Esophagus squamous epithelium (tissue), 5 donors: ENCODE data around the gene NGDN. TPM values are rescaled to one million over a fixed set of nuclear protein-coding genes. Genes with fewer than 3 reads are reported as not detected.

Experiments
- DNase-seq: peaks from one replicate; lab custom pipeline; 2025; lab: John Stamatoyannopoulos, UW
- H3K27ac ChIP-seq, 4 donors: fragments of 200-600 bp; sonication (generic); one replicate each; pipeline ENCODE4 v1.5.1; 2016 to 2019; ENCODE audit warnings: mild to moderate bottlenecking in 1 of 4
- H3K27me3 ChIP-seq, 4 donors: fragments of 200-600 bp; sonication (generic); 1 replicate in 3 of 4; 2 replicates in 1 of 4; pipeline versions ENCODE4 v1.5.1 to v1.6.0; 2017 to 2021; ENCODE audit warnings: antibody characterized with exemption in 1 of 4
- H3K36me3 ChIP-seq, 3 donors: fragments of 200-600 bp; sonication (generic); one replicate each; pipeline ENCODE4 v1.5.1; 2016 to 2019
- H3K4me1 ChIP-seq, 3 donors: fragments of 200-600 bp; sonication (generic); one replicate each; pipeline ENCODE4 v1.5.1; 2017 to 2019
- H3K4me3 ChIP-seq, 4 donors: fragments of 200-600 bp; sonication (generic); 1 replicate in 3 of 4; 2 replicates in 1 of 4; pipeline ENCODE4 v1.5.1; 2016 to 2019; ENCODE audit warnings: mild to moderate bottlenecking in 2 of 4, moderate library complexity in 1 of 4
- H3K9me3 ChIP-seq, 3 donors: fragments of 200-600 bp; sonication (generic); one replicate each; pipeline ENCODE4 v1.5.1; 2016 to 2019
- POLR2A ChIP-seq, 4 donors: fragments of 450-650 bp; IDR thresholded peaks; one replicate each; pipeline ENCODE4 v1.6.1; 2017; ENCODE audit warnings: antibody characterized with exemption in 4 of 4, mild to moderate bottlenecking in 4 of 4, moderate library complexity in 3 of 4
- WGBS, 2 donors: methylation state at CpG; one replicate each; pipeline ENCODE4 v1.1.5; 2018; 5-methylcytosine and 5-hydroxymethylcytosine counted together
- intact Hi-C: fragments of 100-400 bp; cut with DNase I; formaldehyde crosslinking; loops from one replicate; pipeline ENCODE4 v1.15.0; 2022
- total RNA-seq, 4 donors: library from RNA; depleted of rRNA; stranded (reverse); fragments of >200 nt; gene quantifications; one replicate each; pipeline ENCODE4 v1.1.0, GENCODE V29; 2016
- TF ChIP-seq, protein P1 (sequence below), 6 experiments: fragments of 450-650 bp in 4 of 6; fragments of 200-600 bp in 2 of 6; sonication (generic) in 2 of 6; IDR thresholded peaks; one replicate each; pipeline ENCODE4 v1.5.1; 2016 to 2019; ENCODE audit warnings: antibody characterized with exemption in 6 of 6, mild to moderate bottlenecking in 4 of 6, moderate library complexity in 4 of 6
- donor health status: DM: yes; HTN: yes; CAD: no.

Gene NGDN
- total RNA-seq, 4 donors from 2014 or later: 9.5 to 43.3 (median 35.3) TPM

- no peak for TF ChIP-seq POLR2A (IDR thresholded peaks at IDR 0.05)
- TF ChIP-seq, protein P1, sequence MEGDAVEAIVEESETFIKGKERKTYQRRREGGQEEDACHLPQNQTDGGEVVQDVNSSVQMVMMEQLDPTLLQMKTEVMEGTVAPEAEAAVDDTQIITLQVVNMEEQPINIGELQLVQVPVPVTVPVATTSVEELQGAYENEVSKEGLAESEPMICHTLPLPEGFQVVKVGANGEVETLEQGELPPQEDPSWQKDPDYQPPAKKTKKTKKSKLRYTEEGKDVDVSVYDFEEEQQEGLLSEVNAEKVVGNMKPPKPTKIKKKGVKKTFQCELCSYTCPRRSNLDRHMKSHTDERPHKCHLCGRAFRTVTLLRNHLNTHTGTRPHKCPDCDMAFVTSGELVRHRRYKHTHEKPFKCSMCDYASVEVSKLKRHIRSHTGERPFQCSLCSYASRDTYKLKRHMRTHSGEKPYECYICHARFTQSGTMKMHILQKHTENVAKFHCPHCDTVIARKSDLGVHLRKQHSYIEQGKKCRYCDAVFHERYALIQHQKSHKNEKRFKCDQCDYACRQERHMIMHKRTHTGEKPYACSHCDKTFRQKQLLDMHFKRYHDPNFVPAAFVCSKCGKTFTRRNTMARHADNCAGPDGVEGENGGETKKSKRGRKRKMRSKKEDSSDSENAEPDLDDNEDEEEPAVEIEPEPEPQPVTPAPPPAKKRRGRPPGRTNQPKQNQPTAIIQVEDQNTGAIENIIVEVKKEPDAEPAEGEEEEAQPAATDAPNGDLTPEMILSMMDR (IDR thresholded peaks at IDR 0.05): no peak
- intact Hi-C loops: no loop called here
Observed at GRCh38 chr14:23460960-23461359, 8.5 kb upstream of the NGDN start.

DNA sequence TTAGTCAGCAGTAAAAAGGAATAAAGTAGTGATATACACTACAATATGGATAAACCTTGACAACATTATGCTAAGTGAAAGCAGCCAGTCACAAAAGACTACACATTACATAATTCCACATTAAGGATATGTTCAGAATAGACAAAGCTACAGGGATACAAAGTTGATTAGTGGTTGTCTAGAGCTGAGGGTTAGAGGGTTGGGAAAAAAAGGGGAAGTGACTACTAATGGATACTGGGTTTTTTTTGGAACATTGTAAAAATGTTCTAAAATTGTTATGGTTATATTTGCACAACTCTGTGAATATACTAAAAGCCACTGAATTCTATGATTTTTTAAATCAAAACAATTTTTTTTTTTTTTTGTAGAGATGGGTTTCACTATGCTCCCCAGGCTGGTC is 4.8 kb upstream of the NGDN start:
- intact Hi-C loops: no loop called here
- H3K4me1 ChIP-seq: no peaks in the 10 kb centered on the region
- peaks cover 0 to 8% (median 0%) of the 10 kb centered on the region in 4 donors for H3K27me3 ChIP-seq
- no peak overlapping the region for H3K4me3 ChIP-seq
- TF ChIP-seq, protein P1 (IDR thresholded peaks at IDR 0.05): no peak
- TF ChIP-seq POLR2A (IDR thresholded peaks at IDR 0.05): no peak
- H3K27ac ChIP-seq: no peak overlapping the region
- no peak for DNase-seq
- no peaks in the 10 kb centered on the region for H3K36me3 ChIP-seq
- H3K9me3 ChIP-seq: no peaks in the 10 kb centered on the region

More at GRCh38 chr14:23460960-23461359, 8.5 kb upstream of the NGDN start:
- no peaks in the 10 kb centered on the region for H3K36me3 ChIP-seq
- DNase-seq: no peak
- H3K4me1 ChIP-seq: no peaks in the 10 kb centered on the region
- no peak overlapping the region for H3K4me3 ChIP-seq
- H3K27me3 ChIP-seq: peaks cover 0 to 22% (median 0%) of the 10 kb centered on the region in 4 donors
- H3K27ac ChIP-seq: no peak overlapping the region
- H3K9me3 ChIP-seq: no peaks in the 10 kb centered on the region

DNA sequence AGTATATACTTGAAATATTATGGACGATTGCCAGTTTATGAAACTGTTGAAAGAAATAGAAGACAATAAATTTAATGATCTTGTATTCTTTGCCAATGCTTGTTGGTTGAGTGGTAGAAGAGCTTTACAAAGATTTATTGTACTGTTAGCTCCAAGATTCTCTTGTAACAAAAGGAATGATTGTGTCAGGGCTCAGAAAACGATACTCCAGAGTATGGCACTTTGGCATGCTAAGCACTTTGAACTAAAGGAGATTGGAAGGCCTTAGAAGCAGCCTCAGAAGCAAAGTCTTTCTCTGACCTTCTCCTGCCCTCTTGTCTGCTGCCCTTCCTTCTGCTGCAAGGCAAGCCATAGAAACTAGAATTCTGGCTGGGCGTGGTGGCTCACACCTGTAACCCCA is 4.2 kb upstream of the NGDN start:
- no peak overlapping the region for H3K4me3 ChIP-seq
- no peak overlapping the region for H3K27ac ChIP-seq
- intact Hi-C loops: no loop called here
- no peaks in the 10 kb centered on the region for H3K9me3 ChIP-seq
- peaks cover 0 to 2% (median 0%) of the 10 kb centered on the region in 4 donors for H3K27me3 ChIP-seq
- peaks cover 0 to 5% (median 3%) of the 10 kb centered on the region in 3 donors for H3K4me1 ChIP-seq
- 44 to 54% methylated on average over 2 to 3 of the region's 3 CpGs for WGBS, 2 donors
- TF ChIP-seq, protein P1 (IDR thresholded peaks at IDR 0.05): no peak
- TF ChIP-seq POLR2A (IDR thresholded peaks at IDR 0.05): no peak
- no peaks in the 10 kb centered on the region for H3K36me3 ChIP-seq
- no peak for DNase-seq

GRCh38 chr14:23468704-23469126 is 788 bp upstream of the NGDN start:
- 78 to 81% methylated on average over 11 to 14 of the region's 15 CpGs for WGBS, 2 donors
- Histone ChIP-seq H3K36me3 (peaks cover 11 to 32% (median 20%) of the 10 kb centered on the region in 3 donors), H3K27me3 (no peaks in the 10 kb centered on the region), H3K27ac (peak overlapping the region; percentile 74 to 88 (median 81)), H3K4me1 (peaks cover 0 to 14% (median 7%) of the 10 kb centered on the region in 3 donors), H3K9me3 (no peaks in the 10 kb centered on the region), H3K4me3 (peak overlapping the region; percentile 27 to 94 (median 76))
- intact Hi-C loops: no loop called here
- DNase-seq: no peak
- no peak for TF ChIP-seq POLR2A (IDR thresholded peaks at IDR 0.05)
- TF ChIP-seq, protein P1 (IDR thresholded peaks at IDR 0.05): no peak

- Histone ChIP-seq H3K36me3 (peaks cover 17 to 44% (median 27%) of the 10 kb centered on the region in 3 donors), H3K9me3 (no peaks in the 10 kb centered on the region), H3K27me3 (no peaks in the 10 kb centered on the region), H3K4me3 (peak overlapping the region; percentile 65 to 94 (median 82)), H3K27ac (peak overlapping the region; percentile 74 to 89 (median 87)), H3K4me1 (peaks cover 0 to 14% (median 7%) of the 10 kb centered on the region in 3 donors)
- intact Hi-C loops: no loop called here
- DNase-seq: no peak
- WGBS, 2 donors: 0 to 1% methylated on average over 6 to 11 of the region's 11 CpGs
- no peak for TF ChIP-seq POLR2A (IDR thresholded peaks at IDR 0.05)
- TF ChIP-seq, protein P1 (IDR thresholded peaks at IDR 0.05): no peak
Observed at GRCh38 chr14:23469906-23470403, 452 bp downstream of the NGDN start.
